Measurements from ENCODE around the gene AK1. TPM values are rescaled to one million over a fixed set of nuclear protein-coding genes. Genes with fewer than 3 reads are reported as not detected.
"Not testable (repeated sequence)": the region's sequence is repeated elsewhere in the genome, so short reads cannot be mapped to it uniquely, and the experiment has no call there.

Gene AK1
- total RNA-seq, 6 experiments from 2014 or later: 109 to 130 (median 124) TPM

- DNase-seq: no peak
Measured at GRCh38 chr9:127847178-127847510, 30.3 kb downstream of the AK1 start.

GRCh38 chr9:127846443-127847177 lies 30.9 kb downstream of the AK1 start:
- Mint-ChIP-seq H3K4me1 (ENCODE audit: low read depth) (peaks cover 36% of the 10 kb centered on the region), H3K9me3 (peaks cover 22% of the 10 kb centered on the region), H3K36me3 (ENCODE audit: low read depth) (peaks cover 41% of the 10 kb centered on the region), H3K27me3 (ENCODE audit: insufficient read depth) (no peaks in the 10 kb centered on the region; the same call in 1 of the 2 replicates), H3K27ac (peak overlapping the region; percentile 45; the same call in 1 of the 2 replicates), H3K4me3 (no peak overlapping the region)
- DNase-seq: no peak
- TF ChIP-seq CTCF (IDR thresholded peaks at IDR 0.05): no peak

More at GRCh38 chr9:127847178-127847510, 30.3 kb downstream of the AK1 start:
- peaks cover 40% of the 10 kb centered on the region for H3K36me3 Mint-ChIP-seq (ENCODE audit: low read depth)
- peaks cover 22% of the 10 kb centered on the region for H3K9me3 Mint-ChIP-seq
- H3K27ac Mint-ChIP-seq: peak overlapping the region; percentile 45
- TF ChIP-seq CTCF (IDR thresholded peaks at IDR 0.05): no peak
- H3K4me3 Mint-ChIP-seq: no peak overlapping the region
- H3K27me3 Mint-ChIP-seq (ENCODE audit: insufficient read depth): no peaks in the 10 kb centered on the region; the same call in 1 of the 2 replicates
- peaks cover 41% of the 10 kb centered on the region for H3K4me1 Mint-ChIP-seq (ENCODE audit: low read depth)

- Mint-ChIP-seq H3K36me3 (ENCODE audit: low read depth) (peaks cover 48% of the 10 kb centered on the region), H3K27ac (peak overlapping the region; percentile 91), H3K4me1 (ENCODE audit: low read depth) (peaks cover 36% of the 10 kb centered on the region), H3K9me3 (peaks cover 21% of the 10 kb centered on the region)
- H3K4me3 Mint-ChIP-seq; H3K27me3 Mint-ChIP-seq (ENCODE audit: insufficient read depth); DNase-seq: not testable (repeated sequence)
Measured at GRCh38 chr9:127845619-127846018, 31.9 kb downstream of the AK1 start.

GRCh38 chr9:127844821-127845359 lies 32.6 kb downstream of the AK1 start:
- Mint-ChIP-seq H3K4me1 (ENCODE audit: low read depth) (peaks cover 38% of the 10 kb centered on the region), H3K9me3 (peaks cover 17% of the 10 kb centered on the region), H3K4me3 (peak overlapping the region; percentile 41; the same call in 1 of the 2 replicates), H3K27ac (peak overlapping the region; percentile 91), H3K36me3 (ENCODE audit: low read depth) (peaks cover 46% of the 10 kb centered on the region), H3K27me3 (ENCODE audit: insufficient read depth) (no peaks in the 10 kb centered on the region; the same call in 1 of the 2 replicates)
- DNase-seq: no peak
- TF ChIP-seq CTCF (IDR thresholded peaks at IDR 0.05): no peak

- H3K4me1 Mint-ChIP-seq (ENCODE audit: low read depth): peaks cover 47% of the 10 kb centered on the region
- TF ChIP-seq CTCF (IDR thresholded peaks at IDR 0.05): no peak
Measured at GRCh38 chr9:127841087-127841835, 36.2 kb downstream of the AK1 start.

More at GRCh38 chr9:127841087-127841835, 36.2 kb downstream of the AK1 start:
- no peaks in the 10 kb centered on the region for H3K9me3 Mint-ChIP-seq
- H3K4me3 Mint-ChIP-seq: no peak overlapping the region
- no peak for DNase-seq
- H3K27me3 Mint-ChIP-seq (ENCODE audit: insufficient read depth): no peaks in the 10 kb centered on the region; the same call in 1 of the 2 replicates
- H3K27ac Mint-ChIP-seq: peak overlapping the region; percentile 5
- peaks cover 33% of the 10 kb centered on the region for H3K36me3 Mint-ChIP-seq (ENCODE audit: low read depth)
